ENCODE results near the gene FRMPD4.
"Not testable (repeated sequence)": the region's sequence is repeated elsewhere in the genome, so short reads cannot be mapped to it uniquely, and the experiment has no call there.

Gene FRMPD4

DNA sequence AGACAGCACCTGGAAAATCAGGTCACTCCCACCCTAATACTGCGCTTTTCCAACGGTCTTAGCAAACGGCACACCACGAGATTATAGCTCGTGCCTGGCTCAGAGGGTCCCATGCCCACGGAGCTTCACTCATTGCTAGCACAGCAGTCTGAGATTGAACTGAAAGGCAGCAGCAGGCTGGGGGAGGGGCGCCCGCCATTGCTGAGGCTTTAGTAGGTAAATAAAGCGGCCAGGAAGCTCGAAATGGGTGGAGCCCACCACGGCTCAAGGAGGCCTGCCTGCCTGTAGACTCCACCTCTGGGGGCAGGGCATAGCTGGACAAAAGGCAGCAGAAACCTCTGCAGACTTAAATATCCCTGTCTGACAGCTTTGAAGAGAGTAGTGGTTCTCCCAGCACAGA is 399.8 kb downstream of the FRMPD4 start:
- not testable (repeated sequence) for DNase-seq (ENCODE audit: low spot score)

DNA sequence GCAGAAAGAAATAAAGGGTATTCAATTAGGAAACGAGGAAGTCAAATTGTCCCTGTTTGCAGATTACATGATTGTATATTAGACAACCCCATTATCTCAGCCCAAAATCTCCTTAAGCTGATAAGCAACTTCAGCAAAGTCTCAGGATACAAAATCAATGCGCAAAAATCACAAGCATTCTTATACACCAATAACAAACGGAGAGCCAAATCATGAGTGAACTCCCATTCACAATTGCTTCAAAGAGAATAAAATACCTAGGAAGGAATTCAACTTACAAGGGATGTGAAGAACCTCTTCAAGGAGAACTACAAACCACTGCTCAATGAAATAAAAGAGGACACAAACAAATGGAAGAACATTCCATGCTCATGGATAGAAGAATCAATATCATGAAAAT is 404.0 kb downstream of the FRMPD4 start:
- DNase-seq (ENCODE audit: low spot score) = not testable (repeated sequence)

DNA sequence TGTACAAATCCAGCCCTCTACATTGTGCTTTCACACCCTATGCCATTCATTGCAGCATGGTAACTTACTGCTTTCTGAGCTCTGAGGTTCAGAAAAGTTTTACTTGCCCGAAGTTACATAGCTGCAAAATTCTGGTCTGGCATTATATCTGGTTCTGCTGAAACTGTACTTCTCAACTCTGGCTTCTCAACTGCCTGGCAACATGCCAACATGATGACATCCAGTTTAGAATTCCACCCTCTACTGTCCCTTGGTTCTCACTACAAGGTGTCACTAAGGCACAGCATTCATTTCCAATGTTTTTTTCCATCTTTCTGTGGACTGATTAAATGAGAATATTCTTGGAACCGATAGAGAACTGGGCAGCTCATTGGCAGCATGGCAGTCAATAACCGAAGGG is 410.1 kb downstream of the FRMPD4 start:
- no peak for DNase-seq (ENCODE audit: low spot score)

DNA sequence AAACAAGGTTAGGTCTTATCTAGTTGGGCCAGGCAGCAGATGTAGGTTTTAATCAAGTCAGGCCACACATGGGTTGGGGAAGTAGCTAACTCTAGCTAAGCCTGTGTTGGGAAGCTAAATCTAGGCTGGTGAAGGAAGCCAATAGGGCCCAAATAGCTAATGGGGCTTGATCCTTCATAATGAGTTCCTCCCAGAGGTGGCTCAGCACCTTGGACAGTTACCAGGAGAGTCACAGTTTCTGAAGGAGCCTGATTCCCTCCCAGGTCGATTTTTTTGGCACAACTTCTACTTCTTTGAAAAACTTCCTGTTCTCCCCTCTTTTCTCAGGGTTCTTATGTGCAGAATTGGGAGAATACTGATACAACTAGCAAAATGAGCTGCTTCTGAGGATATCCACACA is 410.5 kb downstream of the FRMPD4 start:
- no peak for DNase-seq (ENCODE audit: low spot score)

- no peak for DNase-seq (ENCODE audit: low spot score)
These were observed 415.9 kb downstream of the FRMPD4 start for GRCh38 chrX:12554206-12554605.

DNA sequence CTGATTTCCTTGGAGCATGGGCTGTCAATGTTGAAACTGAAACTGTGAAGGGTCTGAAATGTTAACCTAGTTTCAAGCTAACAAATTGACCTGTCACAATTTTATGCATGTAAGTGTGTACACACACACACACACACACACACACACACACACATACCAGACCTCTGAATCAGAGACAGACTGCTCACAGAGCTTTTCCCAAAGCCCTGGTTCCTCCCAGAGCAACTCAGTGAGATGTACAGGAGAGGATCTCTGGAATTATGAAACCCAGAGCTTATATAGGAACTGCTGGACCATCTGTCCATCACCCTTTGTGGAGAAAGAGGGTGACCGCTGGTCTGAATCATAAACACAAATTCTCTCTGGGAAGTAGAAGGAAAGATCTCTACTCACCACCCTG is 424.8 kb downstream of the FRMPD4 start:
- DNase-seq (ENCODE audit: low spot score) = no peak

GRCh38 chrX:12564221-12564620 is 425.9 kb downstream of the FRMPD4 start:
- no peak for DNase-seq (ENCODE audit: low spot score)

- DNase-seq (ENCODE audit: low spot score) = peak; percentile 18
These were observed 429.6 kb downstream of the FRMPD4 start for GRCh38 chrX:12567857-12568256.

GRCh38 chrX:12570859-12571501 is 432.7 kb downstream of the FRMPD4 start:
- DNase-seq (ENCODE audit: low spot score) = no peak

DNA sequence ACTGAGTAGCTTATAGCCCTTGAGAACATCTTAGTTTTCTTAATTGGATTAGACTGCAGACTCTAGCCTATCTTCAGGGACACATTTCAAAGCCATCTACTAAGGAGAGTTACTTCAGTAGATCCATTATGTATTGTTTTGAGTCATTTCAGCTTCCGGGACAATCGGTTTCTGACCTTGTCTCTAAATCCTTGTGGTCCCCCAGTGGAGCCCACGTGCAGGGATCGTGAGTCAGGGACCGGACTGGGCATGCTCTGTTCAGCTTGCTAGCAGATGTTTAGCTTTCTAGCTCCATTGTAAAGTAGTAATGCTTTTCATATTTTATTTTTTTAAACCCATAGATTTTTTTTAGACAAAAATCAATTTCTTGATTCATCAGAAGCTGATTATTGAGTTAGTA is 441.0 kb downstream of the FRMPD4 start:
- DNase-seq (ENCODE audit: low spot score) = no peak

- no peak for DNase-seq (ENCODE audit: low spot score)
These were observed 442.3 kb downstream of the FRMPD4 start for GRCh38 chrX:12580548-12580947.

DNA sequence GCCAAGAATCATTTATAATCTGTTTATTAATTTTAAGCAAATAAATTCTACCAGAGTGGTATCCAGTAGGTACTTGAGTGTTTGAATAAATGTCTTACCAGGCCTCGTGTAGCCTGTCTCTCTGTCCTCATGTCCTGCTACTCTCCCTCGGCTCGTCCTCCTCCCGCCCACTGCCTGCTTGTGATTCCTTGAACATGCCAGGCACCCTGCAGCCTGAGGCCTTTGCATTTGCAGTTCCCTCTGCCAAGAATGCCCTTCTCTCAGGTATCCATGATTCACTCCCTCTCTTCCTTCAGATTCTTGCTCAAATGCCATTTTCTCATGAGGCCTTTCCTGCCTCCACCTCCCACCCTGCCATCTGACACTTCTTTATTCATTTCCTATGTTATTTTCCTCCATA is 443.3 kb downstream of the FRMPD4 start:
- no peak for DNase-seq (ENCODE audit: low spot score)

DNA sequence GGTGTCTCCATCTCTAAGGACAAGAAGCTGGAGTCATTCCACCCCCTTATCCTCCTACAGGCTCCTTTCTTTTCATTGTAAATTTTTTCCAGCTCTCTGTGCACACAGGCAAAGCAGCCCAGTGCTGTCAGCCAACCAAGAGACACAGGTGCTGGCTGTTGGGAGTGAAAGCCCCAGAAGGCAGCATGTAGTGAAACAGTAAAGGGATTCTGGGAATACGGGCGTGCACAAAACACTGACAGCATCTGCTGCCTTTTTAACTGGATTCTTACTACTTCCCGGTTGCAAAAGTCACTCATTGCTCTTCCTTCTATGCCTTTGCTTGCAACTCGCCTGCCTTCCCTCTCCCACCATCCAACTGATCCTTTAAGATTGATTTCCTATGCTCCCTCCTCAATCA is 444.4 kb downstream of the FRMPD4 start:
- DNase-seq (ENCODE audit: low spot score) = no peak

- DNase-seq (ENCODE audit: low spot score) = no peak
These were observed 445.3 kb downstream of the FRMPD4 start for GRCh38 chrX:12583543-12583942.

DNA sequence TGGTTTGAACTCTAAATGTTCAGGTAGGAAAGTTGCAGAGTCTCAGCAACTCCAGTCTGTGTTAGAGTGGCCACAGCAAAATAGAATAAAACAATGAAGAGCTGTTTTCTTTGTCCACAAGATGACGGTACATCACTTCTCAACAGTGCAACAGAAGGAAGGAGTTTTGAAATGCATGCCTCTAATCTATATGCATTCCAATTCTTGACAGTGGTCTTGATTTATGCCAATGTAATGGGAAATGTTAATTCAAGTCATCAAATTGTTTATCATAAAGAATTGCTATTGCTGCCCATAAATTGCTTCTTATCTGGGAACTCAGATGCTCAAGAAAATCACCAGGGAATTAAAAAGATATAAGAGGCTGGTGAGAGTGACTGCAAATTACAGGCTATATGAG is 457.4 kb downstream of the FRMPD4 start:
- no peak for DNase-seq (ENCODE audit: low spot score)

- DNase-seq (ENCODE audit: low spot score) = no peak
These were observed 471.8 kb downstream of the FRMPD4 start for GRCh38 chrX:12610079-12610478.

- DNase-seq (ENCODE audit: low spot score) = no peak
These were observed 473.2 kb downstream of the FRMPD4 start for GRCh38 chrX:12611471-12611870.

DNA sequence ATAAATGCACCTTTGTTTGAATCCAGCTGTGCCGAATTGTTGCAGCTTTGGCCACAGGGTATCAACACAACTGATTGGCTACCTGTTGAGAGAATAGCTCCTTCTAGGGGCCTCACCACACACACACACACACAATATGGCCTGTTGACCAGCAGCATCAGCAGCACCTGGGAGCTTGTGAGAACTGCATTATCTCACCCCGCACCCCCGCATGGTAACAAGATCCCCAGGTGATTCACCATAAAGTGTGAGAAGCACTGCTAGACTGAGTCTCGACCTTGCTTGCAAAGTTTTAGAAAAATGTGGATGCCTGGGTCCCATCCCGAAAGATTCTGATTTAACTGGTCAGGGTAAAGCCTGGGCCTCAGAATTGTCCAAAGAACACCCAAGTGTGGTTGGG is 476.0 kb downstream of the FRMPD4 start:
- no peak for DNase-seq (ENCODE audit: low spot score)

DNA sequence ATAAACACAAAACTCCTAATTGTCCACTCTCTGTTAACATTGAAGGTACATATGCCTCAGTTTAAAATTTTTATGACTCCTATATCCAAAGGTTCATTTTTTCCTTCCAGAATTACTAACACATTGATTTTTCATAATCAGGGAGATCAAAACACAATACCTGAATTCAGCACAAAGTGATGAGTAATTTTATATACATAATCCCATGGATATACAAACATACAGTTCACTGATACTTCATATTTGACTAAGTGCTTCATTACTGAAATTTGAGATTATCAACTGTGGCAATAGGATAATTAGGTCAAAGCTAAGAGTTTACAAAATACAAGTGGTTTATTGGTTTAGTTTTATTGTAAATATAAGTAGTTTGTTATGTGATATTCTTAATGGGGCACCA is 476.8 kb downstream of the FRMPD4 start:
- no peak for DNase-seq (ENCODE audit: low spot score)

- no peak for DNase-seq (ENCODE audit: low spot score)
These were observed 479.0 kb downstream of the FRMPD4 start for GRCh38 chrX:12617241-12617640.

DNA sequence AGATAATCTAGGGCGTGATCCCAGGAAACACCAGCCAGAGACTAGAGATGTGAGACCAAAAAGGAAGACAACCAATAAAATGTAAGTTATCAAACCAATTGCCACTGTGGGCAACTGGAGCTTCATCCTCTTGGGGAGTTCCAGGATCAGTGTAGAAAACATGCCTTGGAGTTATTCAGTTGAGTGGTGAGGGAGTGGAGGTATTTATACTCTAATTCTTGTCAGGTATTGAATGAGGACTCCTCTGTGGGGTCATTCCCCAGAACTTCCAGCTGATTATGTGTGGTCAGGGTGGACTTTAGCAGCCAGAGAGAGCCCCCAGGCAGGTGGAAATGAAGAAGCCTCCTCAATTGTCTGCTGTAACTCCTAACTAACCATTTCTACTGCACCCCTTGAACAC is 509.0 kb downstream of the FRMPD4 start:
- no peak for DNase-seq (ENCODE audit: low spot score)

GRCh38 chrX:12648995-12649394 is 510.7 kb downstream of the FRMPD4 start:
- DNase-seq (ENCODE audit: low spot score) = no peak

DNA sequence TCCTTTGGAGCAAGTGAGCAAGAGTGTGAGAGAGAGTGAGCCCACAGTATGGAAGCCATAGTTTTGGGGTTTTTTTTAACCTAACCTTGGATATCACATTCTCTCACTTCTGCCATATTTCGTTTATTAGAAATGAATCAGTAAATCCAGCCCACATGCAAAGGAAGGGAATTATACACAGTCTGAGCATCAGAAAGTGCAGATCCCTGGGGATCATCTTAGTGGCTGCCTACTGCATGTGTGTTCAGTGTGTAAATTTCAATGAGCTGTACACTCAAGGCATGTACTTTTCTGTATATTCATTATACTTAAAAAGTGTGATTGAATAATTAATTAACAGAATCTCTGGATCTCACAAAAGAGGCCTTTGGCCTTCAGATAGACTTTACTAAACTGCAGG is 519.2 kb downstream of the FRMPD4 start:
- DNase-seq (ENCODE audit: low spot score) = no peak

DNA sequence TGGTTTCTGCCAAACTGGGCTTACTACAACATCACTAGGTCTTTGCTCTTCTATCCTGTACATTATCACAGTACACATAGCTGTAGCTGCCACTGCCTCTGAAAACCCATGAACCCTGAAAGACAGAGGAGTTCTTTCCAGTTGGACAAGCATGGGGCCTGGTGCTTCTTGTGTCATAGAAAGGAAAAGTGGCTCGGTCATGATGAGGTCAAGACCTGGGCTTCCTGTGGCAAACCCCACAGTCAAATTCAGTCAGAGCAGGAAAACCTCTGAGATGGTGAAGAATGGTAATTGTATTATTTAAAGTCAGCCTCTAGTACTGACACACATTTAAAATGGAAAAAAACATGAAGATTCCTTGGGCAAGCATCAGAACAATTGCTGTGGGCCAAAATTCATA is 519.6 kb downstream of the FRMPD4 start:
- peak; percentile 15 for DNase-seq (ENCODE audit: low spot score)

DNA sequence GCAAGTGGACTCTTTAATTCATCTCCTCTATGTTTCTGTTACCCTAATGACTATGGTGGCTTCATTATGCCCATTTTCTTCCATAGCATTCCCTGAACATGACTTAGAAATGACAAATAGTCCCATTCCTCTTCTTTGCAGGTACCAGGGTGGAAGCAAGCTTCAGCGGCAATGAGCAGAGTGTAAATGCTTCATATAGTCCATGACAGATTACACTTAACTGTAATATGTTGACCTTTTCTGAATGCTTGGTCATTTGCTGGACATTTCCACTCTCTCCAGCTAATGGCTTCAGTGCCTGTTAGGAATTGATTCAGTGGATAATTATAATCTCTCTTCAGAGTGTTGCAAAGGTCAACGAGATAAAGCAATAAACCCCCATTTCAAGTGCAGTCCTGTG is 523.2 kb downstream of the FRMPD4 start:
- no peak for DNase-seq (ENCODE audit: low spot score)
